Testis (tissue), 3 donors: Measurements from ENCODE around the gene FAM20A. TPM values are rescaled to one million over a fixed set of nuclear protein-coding genes. Genes with fewer than 3 reads are reported as not detected.

Source experiments
- DNase-seq: peaks from one replicate; pipeline ENCODE4 v3.0.0-alpha.2; 2019
- H3K27ac ChIP-seq, 2 donors: fragments of 200-600 bp; sonication (generic); one replicate each; pipeline ENCODE4 v1.5.1; 2019
- H3K27me3 ChIP-seq: fragments of 200-600 bp; sonication (generic); one replicate; pipeline ENCODE4 v1.5.1; 2019
- H3K36me3 ChIP-seq: fragments of 200-600 bp; sonication (generic); one replicate; pipeline ENCODE4 v1.5.1; 2017; ENCODE audit warnings: low read depth; ENCODE audit errors: missing control alignments
- H3K4me1 ChIP-seq: fragments of 200-600 bp; sonication (generic); one replicate; pipeline ENCODE4 v1.5.1; 2019
- H3K4me3 ChIP-seq, 2 donors: fragments of 200-600 bp; sonication (generic); one replicate each; pipeline ENCODE4 v1.5.1; 2017 to 2019
- H3K9me3 ChIP-seq: fragments of 200-600 bp; sonication (generic); one replicate; pipeline ENCODE4 v1.5.1; 2017
- CTCF ChIP-seq, 3 experiments: fragments of 450-650 bp in 2 of 3; fragments of 200-600 bp in 1 of 3; sonication (generic) in 1 of 3; IDR thresholded peaks; one replicate each; pipeline ENCODE4 v1.5.1; 2016 to 2019; ENCODE audit warnings: antibody characterized with exemption in 3 of 3, mild to moderate bottlenecking in 2 of 3, moderate library complexity in 1 of 3
- POLR2A ChIP-seq: fragments of 450-650 bp; IDR thresholded peaks from one replicate; pipeline ENCODE4 v1.6.1; 2017; ENCODE audit warnings: antibody characterized with exemption, mild to moderate bottlenecking, moderate library complexity
- WGBS, 2 donors: methylation state at CpG; one replicate each; pipeline ENCODE4 v1.1.5; 2018; 5-methylcytosine and 5-hydroxymethylcytosine counted together
- intact Hi-C: fragments of 100-400 bp; cut with DNase I; formaldehyde crosslinking; loops from one replicate; pipeline ENCODE4 v1.15.1; 2023; ENCODE audit warnings: low total_unique reads
- polyA plus RNA-seq: library from polyadenylated mRNA; stranded (reverse); fragments of 350-450 nt; fragmentation: Illumina TruSeq; extraction: RNeasy Lipid Tissue Mini Kit (QIAGEN cat#74804); gene quantifications from one replicate; pipeline ENCODE4 v1.2.3, GENCODE V29; 2014; ENCODE audit warnings: low read depth, low replicate concordance; ENCODE audit not compliant: insufficient read depth
- total RNA-seq, 2 donors: library from RNA; depleted of rRNA; stranded (reverse); fragments of >200 nt; gene quantifications; one replicate each; pipeline ENCODE4 v1.2.3, GENCODE V29; 2016

The FAM20A gene
- total and polyA plus RNA-seq, 3 donors from 2014 or later: 70.5 to 96.0 (median 93.4) TPM

- intact Hi-C loops: no loop called here
- Histone ChIP-seq H3K4me1 (peaks cover 9% of the 10 kb centered on the region), H3K9me3 (no peaks in the 10 kb centered on the region), H3K4me3 (no peak overlapping the region), H3K36me3 (no peaks in the 10 kb centered on the region), H3K27me3 (no peaks in the 10 kb centered on the region), H3K27ac (no peak overlapping the region)
- 88 to 93% methylated on average over 6 of the region's 6 CpGs for WGBS, 2 donors
- no peak for DNase-seq
- TF ChIP-seq CTCF (IDR thresholded peaks at IDR 0.05) (no peak), POLR2A (no peak)
Measured at GRCh38 chr17:68572138-68572842, 28.9 kb downstream of the FAM20A start.

GRCh38 chr17:68570526-68570925, 30.6 kb downstream of the FAM20A start:
- Histone ChIP-seq H3K4me3 (no peak overlapping the region), H3K27me3 (no peaks in the 10 kb centered on the region), H3K4me1 (peaks cover 4% of the 10 kb centered on the region), H3K9me3 (no peaks in the 10 kb centered on the region), H3K36me3 (no peaks in the 10 kb centered on the region), H3K27ac (no peak overlapping the region)
- intact Hi-C loops: no loop called here
- 58 to 67% methylated on average over 1 of the region's 1 CpG for WGBS, 2 donors
- TF ChIP-seq POLR2A: no peak
- no peak for TF ChIP-seq CTCF (IDR thresholded peaks at IDR 0.05)
- DNase-seq: no peak

GRCh38 chr17:68569346-68569745, 31.8 kb downstream of the FAM20A start:
- Histone ChIP-seq H3K36me3 (no peaks in the 10 kb centered on the region), H3K4me3 (no peak overlapping the region), H3K9me3 (no peaks in the 10 kb centered on the region), H3K4me1 (peaks cover 4% of the 10 kb centered on the region), H3K27ac (no peak overlapping the region), H3K27me3 (no peaks in the 10 kb centered on the region)
- no peak for DNase-seq
- no peak for TF ChIP-seq CTCF (IDR thresholded peaks at IDR 0.05)
- no peak for TF ChIP-seq POLR2A
- intact Hi-C loops: no loop called here

- intact Hi-C loops: no loop called here
- WGBS, 2 donors: 85 to 94% methylated on average over 2 of the region's 2 CpGs
- TF ChIP-seq CTCF (IDR thresholded peaks at IDR 0.05): no peak
- no peak for TF ChIP-seq POLR2A
- H3K4me3 ChIP-seq: no peak overlapping the region
- H3K36me3 ChIP-seq: no peaks in the 10 kb centered on the region
- H3K4me1 ChIP-seq: peaks cover 4% of the 10 kb centered on the region
- no peak overlapping the region for H3K27ac ChIP-seq
- H3K27me3 ChIP-seq: no peaks in the 10 kb centered on the region
- H3K9me3 ChIP-seq: no peaks in the 10 kb centered on the region
- DNase-seq: no peak
Measured at GRCh38 chr17:68568581-68568980, 32.6 kb downstream of the FAM20A start.

- Histone ChIP-seq H3K27ac (no peak overlapping the region), H3K9me3 (no peaks in the 10 kb centered on the region)
Measured at GRCh38 chr17:68567581-68567980, 33.6 kb downstream of the FAM20A start.

More at GRCh38 chr17:68567581-68567980, 33.6 kb downstream of the FAM20A start:
- Histone ChIP-seq H3K4me3 (no peak overlapping the region), H3K4me1 (peaks cover 4% of the 10 kb centered on the region), H3K27me3 (no peaks in the 10 kb centered on the region), H3K36me3 (no peaks in the 10 kb centered on the region)
- DNase-seq: no peak
- no peak for TF ChIP-seq POLR2A
- no peak for TF ChIP-seq CTCF (IDR thresholded peaks at IDR 0.05)
- intact Hi-C loops: no loop called here
- WGBS, 2 donors: 94% methylated on average over 8 of the region's 8 CpGs
